PFSK-1 (cell line): ENCODE results near the gene MTA3.

ENCODE experiments used
- FOXP2 ChIP-seq: optimal IDR thresholded peaks from 2 replicates; pipeline ENCODE3; 2011; ENCODE audit warnings: borderline replicate concordance, control low read depth, inconsistent platforms; ENCODE audit not compliant: insufficient read depth; ENCODE audit errors: extremely low read length, extremely low read depth
- POLR2AphosphoS5 ChIP-seq: IDR thresholded peaks from 2 replicates; pipeline ENCODE4 v1.6.1; 2012; ENCODE audit warnings: low read depth, mild to moderate bottlenecking, control low read depth, low read length, moderate library complexity
- REST ChIP-seq, 2 experiments: IDR thresholded peaks; 2 replicates each; pipeline versions ENCODE4 v1.6.1 to v1.8.0; 2011 to 2012; ENCODE audit warnings: low read depth in 2 of 2, low read length in 2 of 2, control low read depth in 1 of 2, inconsistent platforms in 1 of 2, mild to moderate bottlenecking in 1 of 2, moderate library complexity in 1 of 2; ENCODE audit not compliant: insufficient read depth in 1 of 2
- SIN3A ChIP-seq: IDR thresholded peaks from 2 replicates; pipeline ENCODE4 v1.6.1; 2012; ENCODE audit warnings: mild to moderate bottlenecking, low read length, moderate library complexity, borderline replicate concordance; ENCODE audit not compliant: insufficient read depth
- TAF1 ChIP-seq: IDR thresholded peaks from 2 replicates; pipeline ENCODE4 v1.6.1; 2012; ENCODE audit warnings: low read length, control low read depth, borderline replicate concordance; ENCODE audit not compliant: insufficient read depth

- TF ChIP-seq POLR2AphosphoS5 (no peak), TAF1 (no peak), REST (IDR thresholded peaks at IDR 0.05; ENCODE audit: insufficient read depth in 1 of 2, low read depth in 2 of 2, low read length in 2 of 2) (no peak), SIN3A (no peak), FOXP2 (no peak)
Measured at GRCh38 chr2:42519624-42520023, 48.8 kb upstream of the MTA3 start.
